ENCODE results near the gene TMUB2. TPM values are rescaled to one million over a fixed set of nuclear protein-coding genes. Genes with fewer than 3 reads are reported as not detected.
A peak's percentile ranks its signal among the peaks of the same experiment; 100 is the strongest.

TMUB2 gene
- total and polyA plus RNA-seq, 2 of the 13 experiments (the other 11 are each of a cell fraction or from before 2014, with no cell fraction given), result 26.9 to 50.8 TPM

GRCh38 chr17:44199553-44200477, 13.0 kb downstream of the TMUB2 start, which contains the start of gene ATXN7L3 (continued):
- TF ChIP-seq ZMYM4 (CRISPR knock-in tag; IDR thresholded peaks at IDR 0.05) (no peak), GMEB2 (CRISPR knock-in tag; IDR thresholded peaks at IDR 0.05; ENCODE audit: low read depth) (0 out of 2 replicates have a peak, but pooled peaks have one; percentile 62), SETDB1 (CRISPR knock-in tag; IDR thresholded peaks at IDR 0.05; ENCODE audit: borderline replicate concordance) (no peak), SMAD9 (CRISPR knock-in tag; IDR thresholded peaks at IDR 0.05) (no peak), ZNF33A (CRISPR knock-in tag; IDR thresholded peaks at IDR 0.05; ENCODE audit: borderline replicate concordance) (no peak), TP53 (CRISPR knock-in tag; conservative IDR thresholded peaks at IDR 0.05) (no peak), ZNF496 (CRISPR knock-in tag; IDR thresholded peaks at IDR 0.05; ENCODE audit: insufficient replicate concordance) (no peak), CBX2 (IDR thresholded peaks at IDR 0.05; ENCODE audit: low read depth, low read length) (no peak), CBX2 (CRISPR knock-in tag; IDR thresholded peaks at IDR 0.05; ENCODE audit: low read depth) (no peak), NR2F1 (CRISPR knock-in tag; IDR thresholded peaks at IDR 0.05) (no peak), THAP11 (CRISPR knock-in tag; IDR thresholded peaks at IDR 0.05) (peak; percentile 72), ZNF740 (CRISPR knock-in tag; IDR thresholded peaks at IDR 0.05) (0 out of 2 replicates have a peak, but pooled peaks have one; percentile 47), ZNF792 (CRISPR knock-in tag; IDR thresholded peaks at IDR 0.05) (no peak), ZFYVE20 (CRISPR knock-in tag; IDR thresholded peaks at IDR 0.05; ENCODE audit: borderline replicate concordance, low read depth) (no peak), ZBTB10 (CRISPR knock-in tag; IDR thresholded peaks at IDR 0.05; ENCODE audit: borderline replicate concordance) (peak; percentile 61; the same call in 1 of the 2 replicates)
- TF ChIP-seq, protein P1, sequence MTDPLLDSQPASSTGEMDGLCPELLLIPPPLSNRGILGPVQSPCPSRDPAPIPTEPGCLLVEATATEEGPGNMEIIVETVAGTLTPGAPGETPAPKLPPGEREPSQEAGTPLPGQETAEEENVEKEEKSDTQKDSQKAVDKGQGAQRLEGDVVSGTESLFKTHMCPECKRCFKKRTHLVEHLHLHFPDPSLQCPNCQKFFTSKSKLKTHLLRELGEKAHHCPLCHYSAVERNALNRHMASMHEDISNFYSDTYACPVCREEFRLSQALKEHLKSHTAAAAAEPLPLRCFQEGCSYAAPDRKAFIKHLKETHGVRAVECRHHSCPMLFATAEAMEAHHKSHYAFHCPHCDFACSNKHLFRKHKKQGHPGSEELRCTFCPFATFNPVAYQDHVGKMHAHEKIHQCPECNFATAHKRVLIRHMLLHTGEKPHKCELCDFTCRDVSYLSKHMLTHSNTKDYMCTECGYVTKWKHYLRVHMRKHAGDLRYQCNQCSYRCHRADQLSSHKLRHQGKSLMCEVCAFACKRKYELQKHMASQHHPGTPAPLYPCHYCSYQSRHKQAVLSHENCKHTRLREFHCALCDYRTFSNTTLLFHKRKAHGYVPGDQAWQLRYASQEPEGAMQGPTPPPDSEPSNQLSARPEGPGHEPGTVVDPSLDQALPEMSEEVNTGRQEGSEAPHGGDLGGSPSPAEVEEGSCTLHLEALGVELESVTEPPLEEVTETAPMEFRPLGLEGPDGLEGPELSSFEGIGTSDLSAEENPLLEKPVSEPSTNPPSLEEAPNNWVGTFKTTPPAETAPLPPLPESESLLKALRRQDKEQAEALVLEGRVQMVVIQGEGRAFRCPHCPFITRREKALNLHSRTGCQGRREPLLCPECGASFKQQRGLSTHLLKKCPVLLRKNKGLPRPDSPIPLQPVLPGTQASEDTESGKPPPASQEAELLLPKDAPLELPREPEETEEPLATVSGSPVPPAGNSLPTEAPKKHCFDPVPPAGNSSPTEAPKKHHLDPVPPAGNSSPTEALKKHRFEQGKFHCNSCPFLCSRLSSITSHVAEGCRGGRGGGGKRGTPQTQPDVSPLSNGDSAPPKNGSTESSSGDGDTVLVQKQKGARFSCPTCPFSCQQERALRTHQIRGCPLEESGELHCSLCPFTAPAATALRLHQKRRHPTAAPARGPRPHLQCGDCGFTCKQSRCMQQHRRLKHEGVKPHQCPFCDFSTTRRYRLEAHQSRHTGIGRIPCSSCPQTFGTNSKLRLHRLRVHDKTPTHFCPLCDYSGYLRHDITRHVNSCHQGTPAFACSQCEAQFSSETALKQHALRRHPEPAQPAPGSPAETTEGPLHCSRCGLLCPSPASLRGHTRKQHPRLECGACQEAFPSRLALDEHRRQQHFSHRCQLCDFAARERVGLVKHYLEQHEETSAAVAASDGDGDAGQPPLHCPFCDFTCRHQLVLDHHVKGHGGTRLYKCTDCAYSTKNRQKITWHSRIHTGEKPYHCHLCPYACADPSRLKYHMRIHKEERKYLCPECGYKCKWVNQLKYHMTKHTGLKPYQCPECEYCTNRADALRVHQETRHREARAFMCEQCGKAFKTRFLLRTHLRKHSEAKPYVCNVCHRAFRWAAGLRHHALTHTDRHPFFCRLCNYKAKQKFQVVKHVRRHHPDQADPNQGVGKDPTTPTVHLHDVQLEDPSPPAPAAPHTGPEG (CRISPR knock-in tag; IDR thresholded peaks at IDR 0.05), result no peak

All from HepG2 (cell line).